ENCODE results near the gene ADAMTS16. TPM values are rescaled to one million over a fixed set of nuclear protein-coding genes. Genes with fewer than 3 reads are reported as not detected.

Gene ADAMTS16, protein sequence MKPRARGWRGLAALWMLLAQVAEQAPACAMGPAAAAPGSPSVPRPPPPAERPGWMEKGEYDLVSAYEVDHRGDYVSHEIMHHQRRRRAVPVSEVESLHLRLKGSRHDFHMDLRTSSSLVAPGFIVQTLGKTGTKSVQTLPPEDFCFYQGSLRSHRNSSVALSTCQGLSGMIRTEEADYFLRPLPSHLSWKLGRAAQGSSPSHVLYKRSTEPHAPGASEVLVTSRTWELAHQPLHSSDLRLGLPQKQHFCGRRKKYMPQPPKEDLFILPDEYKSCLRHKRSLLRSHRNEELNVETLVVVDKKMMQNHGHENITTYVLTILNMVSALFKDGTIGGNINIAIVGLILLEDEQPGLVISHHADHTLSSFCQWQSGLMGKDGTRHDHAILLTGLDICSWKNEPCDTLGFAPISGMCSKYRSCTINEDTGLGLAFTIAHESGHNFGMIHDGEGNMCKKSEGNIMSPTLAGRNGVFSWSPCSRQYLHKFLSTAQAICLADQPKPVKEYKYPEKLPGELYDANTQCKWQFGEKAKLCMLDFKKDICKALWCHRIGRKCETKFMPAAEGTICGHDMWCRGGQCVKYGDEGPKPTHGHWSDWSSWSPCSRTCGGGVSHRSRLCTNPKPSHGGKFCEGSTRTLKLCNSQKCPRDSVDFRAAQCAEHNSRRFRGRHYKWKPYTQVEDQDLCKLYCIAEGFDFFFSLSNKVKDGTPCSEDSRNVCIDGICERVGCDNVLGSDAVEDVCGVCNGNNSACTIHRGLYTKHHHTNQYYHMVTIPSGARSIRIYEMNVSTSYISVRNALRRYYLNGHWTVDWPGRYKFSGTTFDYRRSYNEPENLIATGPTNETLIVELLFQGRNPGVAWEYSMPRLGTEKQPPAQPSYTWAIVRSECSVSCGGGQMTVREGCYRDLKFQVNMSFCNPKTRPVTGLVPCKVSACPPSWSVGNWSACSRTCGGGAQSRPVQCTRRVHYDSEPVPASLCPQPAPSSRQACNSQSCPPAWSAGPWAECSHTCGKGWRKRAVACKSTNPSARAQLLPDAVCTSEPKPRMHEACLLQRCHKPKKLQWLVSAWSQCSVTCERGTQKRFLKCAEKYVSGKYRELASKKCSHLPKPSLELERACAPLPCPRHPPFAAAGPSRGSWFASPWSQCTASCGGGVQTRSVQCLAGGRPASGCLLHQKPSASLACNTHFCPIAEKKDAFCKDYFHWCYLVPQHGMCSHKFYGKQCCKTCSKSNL
- 1 to 10 TPM; 1.5 to 2.8 (median 2.0) TPM for total RNA-seq

DNA sequence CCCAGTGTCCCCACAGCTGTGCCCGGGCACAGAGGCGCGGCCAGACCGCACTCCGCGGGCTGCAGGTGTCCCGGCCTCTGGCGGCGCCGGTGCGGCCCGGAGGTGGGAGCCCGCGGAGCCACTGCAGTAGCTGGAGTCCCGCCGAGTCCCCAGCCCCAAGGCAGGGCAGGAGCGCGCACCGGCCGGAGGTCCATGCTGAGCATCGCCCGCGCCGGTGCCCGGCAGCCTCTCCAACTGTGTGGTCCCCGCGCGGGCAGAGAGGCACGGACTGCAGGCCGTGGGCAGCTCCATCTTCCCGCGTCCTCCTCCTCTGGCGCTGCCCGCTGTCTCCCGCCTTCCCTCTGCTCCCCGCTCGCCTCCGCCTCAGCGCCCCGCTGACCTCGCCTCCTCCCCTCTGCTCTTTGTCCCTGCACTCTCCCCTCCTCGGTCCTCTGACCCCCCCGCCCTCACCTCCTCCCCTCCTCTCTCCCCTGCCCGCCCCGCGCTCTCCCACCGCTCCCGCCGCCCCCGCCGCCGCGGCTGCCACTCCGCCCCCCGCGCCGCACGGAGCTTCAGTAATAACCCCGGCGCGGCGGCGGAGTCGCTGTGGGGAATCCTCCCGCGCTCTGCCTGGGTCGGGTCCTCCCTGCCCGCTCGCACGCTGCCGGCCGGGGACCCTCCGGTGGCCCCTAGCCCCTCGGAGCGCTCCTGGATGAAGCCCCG lies at the start of gene ADAMTS16:
Gene ADAMTS16, plus strand, starts transcription at position 554 of the 702 bp plus-strand sequence. Its CDS starts 138 bp downstream, at position 692.
- Histone ChIP-seq H3K36me3 (no peaks in the 10 kb centered on the region), H3K9me3 (no peaks in the 10 kb centered on the region), H3K27me3 (peaks cover 0 to 24% of the 10 kb centered on the region in 2 donors), H3K4me3 (peak within 1 kb of the TSS; percentile 33 to 55 (median 42)), H3K27ac (peak within 1 kb of the TSS in 2 of 4 donors; percentile 48 to 75), H3K4me1 (peaks cover 0 to 24% (median 10%) of the 10 kb centered on the region in 4 donors)
- DNase-seq (ENCODE audit: low spot score in 2 of 2), result no peak
- 1 to 3% methylated on average over 42 to 65 of the region's 76 CpGs for WGBS, 2 donors
- TF ChIP-seq POLR2A (IDR thresholded peaks at IDR 0.05) (no peak), EP300 (IDR thresholded peaks at IDR 0.05) (no peak)
- TF ChIP-seq, protein P1, sequence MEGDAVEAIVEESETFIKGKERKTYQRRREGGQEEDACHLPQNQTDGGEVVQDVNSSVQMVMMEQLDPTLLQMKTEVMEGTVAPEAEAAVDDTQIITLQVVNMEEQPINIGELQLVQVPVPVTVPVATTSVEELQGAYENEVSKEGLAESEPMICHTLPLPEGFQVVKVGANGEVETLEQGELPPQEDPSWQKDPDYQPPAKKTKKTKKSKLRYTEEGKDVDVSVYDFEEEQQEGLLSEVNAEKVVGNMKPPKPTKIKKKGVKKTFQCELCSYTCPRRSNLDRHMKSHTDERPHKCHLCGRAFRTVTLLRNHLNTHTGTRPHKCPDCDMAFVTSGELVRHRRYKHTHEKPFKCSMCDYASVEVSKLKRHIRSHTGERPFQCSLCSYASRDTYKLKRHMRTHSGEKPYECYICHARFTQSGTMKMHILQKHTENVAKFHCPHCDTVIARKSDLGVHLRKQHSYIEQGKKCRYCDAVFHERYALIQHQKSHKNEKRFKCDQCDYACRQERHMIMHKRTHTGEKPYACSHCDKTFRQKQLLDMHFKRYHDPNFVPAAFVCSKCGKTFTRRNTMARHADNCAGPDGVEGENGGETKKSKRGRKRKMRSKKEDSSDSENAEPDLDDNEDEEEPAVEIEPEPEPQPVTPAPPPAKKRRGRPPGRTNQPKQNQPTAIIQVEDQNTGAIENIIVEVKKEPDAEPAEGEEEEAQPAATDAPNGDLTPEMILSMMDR (IDR thresholded peaks at IDR 0.05), result no peak

DNA sequence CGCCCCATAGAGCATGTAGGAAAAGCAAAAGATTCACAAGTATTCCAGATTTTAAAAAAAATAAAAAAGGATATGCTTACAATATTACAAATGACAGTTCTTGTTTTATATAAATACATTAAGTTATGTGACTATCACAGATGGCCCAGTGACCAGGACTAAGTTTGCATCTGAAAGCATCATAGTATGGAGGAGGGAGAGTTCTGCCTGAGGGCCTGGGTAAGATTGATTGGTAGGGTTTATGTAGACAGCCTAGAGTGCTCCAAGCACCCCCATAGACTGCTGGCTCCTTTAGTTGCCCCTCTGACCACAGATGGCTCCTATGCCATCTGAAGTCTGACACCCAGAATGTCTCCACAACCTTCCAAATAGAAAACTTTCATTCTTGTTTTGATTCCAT lies 48.0 kb upstream of the ADAMTS16 start:
- H3K27me3 ChIP-seq, result no peaks in the 10 kb centered on the region
- no peaks in the 10 kb centered on the region for H3K4me1 ChIP-seq
- TF ChIP-seq, protein P1 (IDR thresholded peaks at IDR 0.05), result no peak
- no peak for TF ChIP-seq EP300 (IDR thresholded peaks at IDR 0.05)
- no peak for TF ChIP-seq POLR2A (IDR thresholded peaks at IDR 0.05)
- DNase-seq (ENCODE audit: low spot score in 2 of 2), result no peak
- no peaks in the 10 kb centered on the region for H3K9me3 ChIP-seq
- H3K4me3 ChIP-seq, result no peak overlapping the region
- no peaks in the 10 kb centered on the region for H3K36me3 ChIP-seq
- 53 to 68% methylated on average over 1 of the region's 1 CpG for WGBS, 2 donors
- no peak overlapping the region for H3K27ac ChIP-seq

GRCh38 chr5:5100635-5101034 lies 39.5 kb upstream of the ADAMTS16 start:
- Histone ChIP-seq H3K9me3 (peaks cover 0 to 14% (median 0%) of the 10 kb centered on the region in 4 donors), H3K27me3 (no peaks in the 10 kb centered on the region), H3K4me3 (no peak overlapping the region), H3K36me3 (no peaks in the 10 kb centered on the region), H3K4me1 (no peaks in the 10 kb centered on the region), H3K27ac (no peak overlapping the region)
- WGBS, 2 donors, result 89 to 91% methylated on average over 4 of the region's 4 CpGs
- no peak for DNase-seq (ENCODE audit: low spot score in 2 of 2)
- TF ChIP-seq POLR2A (IDR thresholded peaks at IDR 0.05) (no peak), EP300 (IDR thresholded peaks at IDR 0.05) (no peak)
- TF ChIP-seq, protein P1 (IDR thresholded peaks at IDR 0.05), result no peak

- no peak overlapping the region for H3K4me3 ChIP-seq
- TF ChIP-seq, protein P1 (IDR thresholded peaks at IDR 0.05), result no peak
- TF ChIP-seq POLR2A (IDR thresholded peaks at IDR 0.05) (no peak), EP300 (IDR thresholded peaks at IDR 0.05) (no peak)
- WGBS, 2 donors, result 72 to 80% methylated on average over 2 of the region's 2 CpGs
- no peaks in the 10 kb centered on the region for H3K4me1 ChIP-seq
- H3K9me3 ChIP-seq, result peaks cover 0 to 14% (median 0%) of the 10 kb centered on the region in 4 donors
- DNase-seq (ENCODE audit: low spot score in 2 of 2), result no peak
- no peak overlapping the region for H3K27ac ChIP-seq
- H3K36me3 ChIP-seq, result no peaks in the 10 kb centered on the region
- no peaks in the 10 kb centered on the region for H3K27me3 ChIP-seq
Observed at GRCh38 chr5:5101676-5102075, 38.5 kb upstream of the ADAMTS16 start.
